ENCODE data around the gene DOCK7. TPM values are rescaled to one million over a fixed set of nuclear protein-coding genes. Genes with fewer than 3 reads are reported as not detected.

DOCK7 gene
- total RNA-seq, 1 donor from 2014 or later: 36.5 TPM

DNA sequence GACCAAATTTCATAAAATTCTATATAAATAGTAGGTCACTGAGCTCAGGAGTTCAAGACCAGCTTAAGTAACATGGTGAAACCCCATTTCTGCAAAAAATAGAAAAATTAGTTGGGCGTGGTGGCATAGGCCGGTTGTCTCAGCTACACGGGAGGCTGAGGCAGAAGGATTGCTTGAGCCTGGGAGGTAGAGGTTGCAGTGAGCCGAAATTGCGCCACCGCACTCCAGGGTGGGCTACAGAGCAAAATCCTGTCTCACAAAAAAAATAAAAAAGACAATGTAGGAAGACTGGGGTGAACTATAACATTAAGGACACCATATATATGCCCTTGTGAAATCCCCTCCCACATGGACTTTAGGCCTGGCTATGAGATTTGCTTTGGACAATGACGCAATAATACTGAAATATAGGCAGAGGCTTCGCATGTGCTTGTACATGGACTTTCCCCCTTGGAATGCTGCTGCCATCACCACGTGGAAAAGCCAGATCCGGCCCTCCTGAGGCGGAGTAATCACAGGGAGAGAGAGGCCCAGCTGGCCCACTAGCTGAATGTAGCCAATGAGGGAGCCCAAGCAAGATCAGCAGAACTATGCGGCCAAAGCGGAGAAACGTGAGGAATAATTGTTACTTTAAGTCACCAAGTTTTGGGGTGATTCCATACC is 264.5 kb downstream of the DOCK7 start:
- no peak overlapping the region for H3K4me3 ChIP-seq
- intact Hi-C loops (cut with DNase I): no loop called here
- no peaks in the 10 kb centered on the region for H3K9me3 ChIP-seq
- ATAC-seq (no peak), DNase-seq (no peak)
- no peaks in the 10 kb centered on the region for H3K4me1 ChIP-seq
- no peaks in the 10 kb centered on the region for H3K36me3 ChIP-seq
- H3K27ac ChIP-seq: no peak overlapping the region
- TF ChIP-seq, protein P1, sequence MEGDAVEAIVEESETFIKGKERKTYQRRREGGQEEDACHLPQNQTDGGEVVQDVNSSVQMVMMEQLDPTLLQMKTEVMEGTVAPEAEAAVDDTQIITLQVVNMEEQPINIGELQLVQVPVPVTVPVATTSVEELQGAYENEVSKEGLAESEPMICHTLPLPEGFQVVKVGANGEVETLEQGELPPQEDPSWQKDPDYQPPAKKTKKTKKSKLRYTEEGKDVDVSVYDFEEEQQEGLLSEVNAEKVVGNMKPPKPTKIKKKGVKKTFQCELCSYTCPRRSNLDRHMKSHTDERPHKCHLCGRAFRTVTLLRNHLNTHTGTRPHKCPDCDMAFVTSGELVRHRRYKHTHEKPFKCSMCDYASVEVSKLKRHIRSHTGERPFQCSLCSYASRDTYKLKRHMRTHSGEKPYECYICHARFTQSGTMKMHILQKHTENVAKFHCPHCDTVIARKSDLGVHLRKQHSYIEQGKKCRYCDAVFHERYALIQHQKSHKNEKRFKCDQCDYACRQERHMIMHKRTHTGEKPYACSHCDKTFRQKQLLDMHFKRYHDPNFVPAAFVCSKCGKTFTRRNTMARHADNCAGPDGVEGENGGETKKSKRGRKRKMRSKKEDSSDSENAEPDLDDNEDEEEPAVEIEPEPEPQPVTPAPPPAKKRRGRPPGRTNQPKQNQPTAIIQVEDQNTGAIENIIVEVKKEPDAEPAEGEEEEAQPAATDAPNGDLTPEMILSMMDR (IDR thresholded peaks at IDR 0.05): no peak
- no peaks in the 10 kb centered on the region for H3K27me3 ChIP-seq (ENCODE audit: low read depth)

DNA sequence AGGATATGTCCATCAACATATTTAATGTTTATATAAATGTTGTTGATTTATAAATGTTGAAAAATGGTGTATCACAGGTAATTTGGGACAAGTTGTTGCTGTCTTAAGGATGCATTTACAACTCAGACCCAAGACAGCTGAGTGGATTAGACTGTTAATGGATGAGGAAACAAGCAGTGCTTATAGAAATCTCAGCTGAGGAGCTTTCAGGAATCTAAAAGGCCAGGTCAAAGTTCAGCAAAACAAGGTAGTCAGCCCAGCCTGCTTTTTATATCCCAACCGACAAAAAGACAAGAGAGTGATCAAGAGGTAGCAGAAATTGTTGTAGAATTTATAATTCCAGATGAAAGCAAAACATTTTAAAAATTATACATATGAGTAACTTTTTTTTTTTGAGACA is 268.0 kb downstream of the DOCK7 start:
- Histone ChIP-seq H3K4me3 (no peak overlapping the region), H3K4me1 (no peaks in the 10 kb centered on the region), H3K9me3 (no peaks in the 10 kb centered on the region), H3K27me3 (ENCODE audit: low read depth) (no peaks in the 10 kb centered on the region), H3K27ac (no peak overlapping the region), H3K36me3 (no peaks in the 10 kb centered on the region)
- no peak for DNase-seq
- no peak for ATAC-seq
- intact Hi-C loops (cut with DNase I): no loop called here
- TF ChIP-seq, protein P1 (IDR thresholded peaks at IDR 0.05): no peak

DNA sequence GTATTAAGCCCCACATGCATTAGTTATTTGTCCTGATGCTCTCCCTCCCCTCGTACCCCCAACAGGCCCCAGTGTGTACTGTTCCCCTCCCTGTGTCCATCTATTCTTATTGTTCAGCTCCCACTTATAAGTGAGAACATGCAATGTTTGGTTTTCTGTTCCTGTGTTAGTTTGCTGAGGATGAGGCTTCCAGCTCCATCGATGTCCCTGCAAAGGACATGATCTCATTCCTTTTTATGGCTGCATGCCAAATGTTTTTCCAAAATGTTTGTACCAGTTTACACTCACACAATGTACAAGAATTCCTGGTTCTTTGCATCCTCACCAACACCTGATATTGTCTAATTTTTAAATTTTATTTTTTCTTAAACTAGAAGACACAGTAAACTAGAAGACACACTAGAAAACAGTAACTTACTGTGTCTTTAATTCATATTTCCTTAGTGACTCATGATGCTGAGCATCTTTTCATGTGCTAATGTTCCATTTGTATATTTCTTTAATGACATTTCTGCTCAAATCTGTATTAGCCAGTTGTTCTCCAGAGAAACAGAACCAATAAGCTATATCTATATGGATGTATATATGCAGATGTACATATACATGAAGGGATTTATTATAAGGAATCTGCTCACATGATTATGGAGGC is 270.7 kb downstream of the DOCK7 start:
- Histone ChIP-seq H3K36me3 (no peaks in the 10 kb centered on the region), H3K27me3 (ENCODE audit: low read depth) (no peaks in the 10 kb centered on the region), H3K4me1 (no peaks in the 10 kb centered on the region), H3K9me3 (no peaks in the 10 kb centered on the region), H3K4me3 (no peak overlapping the region), H3K27ac (no peak overlapping the region)
- intact Hi-C loops (cut with DNase I): no loop called here
- ATAC-seq: no peak
- no peak for DNase-seq
- TF ChIP-seq, protein P1 (IDR thresholded peaks at IDR 0.05): no peak

DNA sequence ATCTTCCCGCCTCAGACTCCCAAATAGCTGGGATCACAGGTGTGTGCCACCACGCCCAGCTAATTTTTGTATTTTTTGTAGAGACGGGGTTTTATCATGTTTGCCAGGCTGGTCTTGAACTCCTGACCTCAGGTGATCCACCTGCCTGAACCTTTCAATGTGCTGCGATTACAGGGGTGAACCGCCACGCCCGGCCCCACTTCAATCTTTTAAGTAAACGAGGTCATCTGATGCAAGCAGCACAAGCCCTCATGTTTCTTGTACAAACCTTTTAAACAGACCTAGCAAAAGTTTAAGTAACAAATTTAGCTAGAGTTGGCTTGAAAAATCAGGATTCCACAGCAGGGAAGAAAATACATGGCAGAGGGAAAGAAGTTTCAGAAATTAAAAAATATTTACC is 272.5 kb downstream of the DOCK7 start:
- DNase-seq (no peak), ATAC-seq (no peak)
- TF ChIP-seq, protein P1 (IDR thresholded peaks at IDR 0.05): no peak
- Histone ChIP-seq H3K27ac (no peak overlapping the region), H3K4me1 (no peaks in the 10 kb centered on the region), H3K27me3 (ENCODE audit: low read depth) (no peaks in the 10 kb centered on the region), H3K36me3 (no peaks in the 10 kb centered on the region), H3K9me3 (no peaks in the 10 kb centered on the region), H3K4me3 (no peak overlapping the region)
- intact Hi-C loops (cut with DNase I): no loop called here

DNA sequence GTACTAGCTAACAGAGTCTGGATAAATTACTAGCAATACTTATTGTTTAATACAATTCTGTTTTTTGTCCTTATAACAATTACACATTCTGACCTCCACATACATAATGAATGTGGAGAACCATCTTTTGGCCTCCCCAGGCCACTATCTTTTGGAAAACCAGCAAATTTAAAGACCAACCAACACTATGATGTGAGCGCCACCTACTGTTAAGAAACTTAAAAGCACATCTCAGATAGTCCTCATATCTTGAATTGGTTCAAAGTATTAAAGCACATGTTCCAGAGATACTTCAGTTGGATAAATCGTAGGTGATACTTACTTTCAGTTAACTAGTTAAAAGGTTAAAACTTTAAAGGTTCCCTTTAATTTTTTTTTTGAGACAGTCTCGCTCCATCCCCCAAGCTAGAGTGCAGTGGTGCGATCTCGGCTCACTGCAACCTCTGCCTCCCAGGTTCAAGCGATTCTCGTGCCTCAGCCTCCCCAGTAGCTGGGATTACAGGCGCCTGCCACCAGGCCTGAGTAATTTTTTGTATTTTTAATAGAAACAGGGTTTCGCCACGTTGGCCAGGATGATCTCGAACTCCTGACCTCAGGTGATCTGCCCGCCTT is 280.7 kb downstream of the DOCK7 start:
- Histone ChIP-seq H3K4me3 (no peak overlapping the region), H3K27ac (no peak overlapping the region), H3K4me1 (no peaks in the 10 kb centered on the region), H3K9me3 (no peaks in the 10 kb centered on the region), H3K36me3 (no peaks in the 10 kb centered on the region), H3K27me3 (ENCODE audit: low read depth) (no peaks in the 10 kb centered on the region)
- ATAC-seq: peak; percentile 68 to 74
- DNase-seq: no peak
- intact Hi-C loops (cut with DNase I): no loop called here
- TF ChIP-seq, protein P1 (IDR thresholded peaks at IDR 0.05): peak; percentile 78
